Measurements from ENCODE around the gene APBA3.

Gene APBA3

DNA sequence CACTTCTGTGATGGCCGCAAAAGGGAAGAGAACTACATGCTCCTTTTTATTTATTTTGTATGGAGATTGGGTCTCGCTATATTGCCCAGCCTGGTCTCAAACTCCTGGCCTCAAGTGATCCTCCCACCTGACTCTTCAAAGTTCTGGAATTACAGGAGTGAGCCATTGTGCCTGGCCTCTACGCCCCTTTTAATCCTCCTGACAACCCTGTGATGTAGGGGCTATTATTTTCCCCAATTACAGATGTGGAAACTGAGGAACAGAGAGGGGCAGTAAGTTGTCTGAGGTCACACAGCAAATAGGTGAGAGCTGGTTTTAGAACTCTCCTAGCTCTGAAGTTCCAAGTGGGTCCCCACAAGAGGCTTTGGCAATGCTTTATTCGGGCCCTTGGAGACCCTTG lies 41.6 kb downstream of the APBA3 start:
- no peak for DNase-seq (ENCODE audit: low read depth)

- DNase-seq (ENCODE audit: low read depth): no peak
These were observed 45.3 kb downstream of the APBA3 start for GRCh38 chr19:3716147-3716668.

DNA sequence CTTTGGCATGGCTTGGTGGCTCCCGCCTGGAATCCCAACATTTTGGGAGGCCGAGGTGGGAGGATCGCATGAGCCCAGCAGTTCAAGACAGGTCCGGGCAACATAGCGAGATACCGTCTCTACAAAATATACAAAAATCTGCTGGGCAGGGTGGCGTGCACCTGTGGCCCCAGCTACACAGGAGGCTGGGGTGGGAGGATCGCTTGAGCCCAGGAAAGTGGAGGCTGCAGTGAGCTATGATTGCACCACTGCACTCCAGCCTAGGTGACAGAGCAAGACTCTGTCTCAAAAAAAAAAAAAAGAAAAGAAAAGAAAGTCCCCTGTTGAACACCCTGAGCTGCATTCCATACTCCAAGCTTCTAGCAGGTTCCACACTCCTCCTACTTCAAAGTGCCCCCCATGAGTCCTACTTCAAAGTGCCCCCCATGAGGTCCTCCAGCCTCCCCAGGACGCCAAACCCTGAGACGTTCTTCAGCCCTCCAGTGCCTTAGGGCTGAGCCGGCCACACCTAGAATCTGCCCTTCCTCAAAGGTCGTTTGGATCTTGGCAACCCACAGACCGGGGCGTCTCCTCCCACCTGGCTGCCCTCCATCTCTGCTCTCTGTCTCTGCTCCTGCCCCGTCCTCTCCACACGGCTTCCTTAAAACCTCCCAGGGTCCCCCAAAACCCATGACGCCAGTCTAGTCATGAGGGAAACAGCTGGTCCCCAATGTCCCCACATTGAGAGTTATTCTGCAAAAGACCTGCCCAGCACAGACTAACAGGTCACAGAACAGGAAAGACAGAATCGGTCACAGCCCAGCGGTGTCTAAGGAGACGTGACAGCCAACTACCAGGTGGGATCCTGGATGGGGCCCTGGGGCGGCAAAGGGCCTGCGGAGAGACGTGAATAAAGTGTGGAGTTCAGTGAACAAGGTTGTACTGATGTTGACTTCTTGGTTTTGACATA lies 48.6 kb downstream of the APBA3 start:
- DNase-seq (ENCODE audit: low read depth): no peak

GRCh38 chr19:3710265-3710812 lies 51.2 kb downstream of the APBA3 start:
- no peak for DNase-seq (ENCODE audit: low read depth)

GRCh38 chr19:3708207-3708931 lies 53.1 kb downstream of the APBA3 start, which contains the start of gene TJP3:
Gene TJP3, plus strand, starts transcription at chr19:3708384. Its CDS starts 20,049 bp downstream, at chr19:3728433.
- no peak for DNase-seq (ENCODE audit: low read depth)

- DNase-seq (ENCODE audit: low read depth): no peak
These were observed 53.7 kb downstream of the APBA3 start for GRCh38 chr19:3707868-3708206.

GRCh38 chr19:3701200-3701599 lies 60.3 kb downstream of the APBA3 start:
- DNase-seq (ENCODE audit: low read depth): no peak
